HPDE6-E6E7 (cell line): ENCODE results near the gene HUWE1.
"Not testable (repeated sequence)": the region's sequence is repeated elsewhere in the genome, so short reads cannot be mapped to it uniquely, and the experiment has no call there.

Experiments used
- DNase-seq: peaks from one replicate; pipeline ENCODE4 v3.0.0; 2011; ENCODE audit warnings: missing footprints; ENCODE audit errors: extremely low spot score

The HUWE1 gene

GRCh38 chrX:53606456-53606855, 80.1 kb downstream of the HUWE1 start:
- DNase-seq = no peak

DNA sequence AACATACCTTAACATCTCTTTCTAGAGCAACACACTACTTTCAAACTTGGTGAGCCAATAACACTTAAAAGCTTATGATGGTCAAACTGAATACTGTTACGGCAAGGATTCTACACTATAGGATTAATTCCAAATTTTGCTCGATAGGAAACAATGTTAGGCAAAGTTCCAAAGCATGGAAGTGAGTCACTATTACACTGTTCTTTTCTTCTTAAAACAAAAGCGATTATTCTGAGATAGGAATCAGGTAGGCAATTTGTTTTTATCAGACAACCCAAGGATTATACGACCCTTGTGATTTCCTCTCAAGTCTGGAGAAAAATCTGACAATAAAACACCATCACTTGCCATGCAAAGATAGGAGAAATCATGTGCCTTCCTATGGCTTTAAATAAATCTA, 81.5 kb downstream of the HUWE1 start:
- DNase-seq = no peak

- no peak for DNase-seq
Measured at GRCh38 chrX:53599781-53600396, 86.6 kb downstream of the HUWE1 start.

- no peak for DNase-seq
Measured at GRCh38 chrX:53598169-53598568, 88.3 kb downstream of the HUWE1 start.

DNA sequence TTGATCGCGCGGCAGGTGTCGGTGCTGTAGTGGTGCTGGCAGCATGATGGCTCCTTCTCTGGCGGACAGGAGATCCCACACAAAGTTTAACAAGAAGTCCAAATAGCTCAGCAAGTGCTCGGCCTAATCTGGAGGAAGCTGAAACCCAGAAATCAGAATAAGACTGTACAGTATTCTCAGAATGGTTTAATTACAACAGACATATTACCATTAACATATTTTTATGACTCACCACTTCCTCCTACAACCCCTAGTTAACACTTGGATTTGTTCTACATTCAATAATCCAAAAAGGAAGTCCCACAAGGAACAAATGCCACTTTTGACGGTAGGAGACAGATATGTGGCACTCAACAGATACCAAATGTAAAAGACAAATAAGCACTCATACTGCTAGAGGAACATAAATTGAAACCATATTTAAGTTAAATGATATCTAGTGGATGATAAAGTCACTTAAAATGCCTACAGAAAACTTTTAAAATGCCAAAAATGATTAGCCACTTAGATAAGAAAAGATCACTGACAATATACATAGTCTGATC, 91.2 kb downstream of the HUWE1 start:
- DNase-seq = no peak

DNA sequence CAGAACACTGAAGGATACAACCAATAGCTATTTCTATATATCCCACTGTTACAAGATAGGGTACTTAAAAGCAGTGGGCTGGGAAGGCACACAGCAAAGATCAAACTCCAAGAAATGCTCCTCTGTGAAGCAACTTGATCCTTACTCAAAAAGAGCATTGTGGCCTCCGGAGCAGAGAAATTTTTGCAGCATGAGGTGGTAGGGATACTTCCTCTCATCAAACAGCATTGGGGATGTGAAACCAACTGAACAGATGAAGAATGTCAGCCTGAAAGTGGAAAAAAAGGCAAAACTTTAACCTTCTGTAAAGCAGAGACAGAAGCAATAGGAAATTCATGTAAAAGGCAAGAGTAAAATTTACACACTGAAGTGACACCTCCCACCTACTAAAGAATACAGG, 92.2 kb downstream of the HUWE1 start:
- DNase-seq = no peak

- no peak for DNase-seq
Measured at GRCh38 chrX:53587795-53588420, 98.6 kb downstream of the HUWE1 start.

GRCh38 chrX:53584891-53585290, 101.6 kb downstream of the HUWE1 start:
- DNase-seq = no peak

DNA sequence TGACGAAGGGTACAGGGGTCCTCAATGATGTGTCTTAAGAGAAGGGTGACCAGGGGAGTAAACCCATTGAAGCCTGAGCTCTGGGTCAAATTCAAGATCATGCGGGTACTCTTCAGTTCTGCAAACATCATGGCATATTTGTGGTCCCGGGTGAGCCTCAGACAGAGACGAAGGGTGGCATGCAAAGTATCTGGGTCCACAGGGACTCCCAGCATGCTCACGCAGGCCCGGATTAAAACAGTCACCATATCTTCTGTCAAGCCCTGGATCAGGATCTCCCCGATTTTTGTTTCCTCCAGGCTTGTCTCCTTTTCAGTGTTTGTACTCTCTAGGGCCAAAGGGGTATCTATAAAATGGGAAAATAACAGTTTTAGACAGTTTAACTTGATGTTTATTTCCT, 102.9 kb downstream of the HUWE1 start:
- no peak for DNase-seq

DNA sequence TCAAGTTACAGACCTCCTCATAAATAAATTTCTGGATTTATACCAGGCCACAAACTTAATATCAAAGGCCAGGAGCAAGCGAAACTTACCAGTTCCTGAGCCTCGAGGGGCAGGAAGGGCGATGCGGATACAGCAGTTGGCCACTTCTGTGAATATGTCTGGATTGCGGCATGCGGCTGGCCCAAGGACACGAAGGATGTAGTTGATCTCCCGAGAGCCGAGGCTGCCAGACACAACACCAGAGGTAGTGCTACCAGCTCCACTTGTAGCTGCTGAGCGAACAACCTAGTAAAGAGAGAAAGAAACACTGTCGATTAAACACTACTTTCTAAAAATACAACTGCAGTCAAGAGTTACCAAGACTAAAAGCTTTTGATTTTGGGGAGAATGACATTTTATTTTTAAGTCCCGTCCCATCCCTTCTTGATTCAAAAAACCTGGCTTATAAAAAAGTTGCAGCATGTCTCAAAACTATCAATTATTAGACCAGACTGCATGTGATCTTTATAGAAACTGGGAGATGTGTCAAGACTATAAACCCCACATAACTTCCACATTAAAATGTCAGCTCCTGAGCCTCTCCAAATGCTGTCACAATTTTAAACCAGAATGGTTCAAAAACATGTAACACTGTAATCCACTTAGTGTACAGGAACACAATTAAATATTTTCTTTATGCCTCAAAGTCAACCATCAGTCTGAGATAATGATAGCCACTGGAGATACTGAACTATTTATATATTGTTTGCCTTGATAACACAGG, 105.6 kb downstream of the HUWE1 start:
- DNase-seq = no peak

DNA sequence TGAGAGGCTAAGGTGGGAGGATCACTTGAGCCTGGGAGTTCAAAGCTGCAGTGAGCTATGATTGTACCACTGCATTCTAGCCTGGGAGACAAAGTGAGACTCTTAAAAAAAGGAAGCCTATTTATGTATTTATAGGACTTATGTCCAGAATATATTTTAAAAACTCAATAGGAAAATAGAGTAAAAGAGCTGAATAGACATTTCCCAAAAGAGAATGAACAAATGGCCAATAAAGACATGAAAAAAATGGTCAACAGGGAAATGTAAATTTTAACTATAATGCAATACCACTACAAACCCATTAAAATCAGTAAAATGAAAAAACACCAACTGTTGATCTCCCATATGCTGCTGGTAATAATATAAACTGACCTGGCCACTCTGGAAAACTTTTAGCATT, 115.0 kb downstream of the HUWE1 start:
- no peak for DNase-seq

DNA sequence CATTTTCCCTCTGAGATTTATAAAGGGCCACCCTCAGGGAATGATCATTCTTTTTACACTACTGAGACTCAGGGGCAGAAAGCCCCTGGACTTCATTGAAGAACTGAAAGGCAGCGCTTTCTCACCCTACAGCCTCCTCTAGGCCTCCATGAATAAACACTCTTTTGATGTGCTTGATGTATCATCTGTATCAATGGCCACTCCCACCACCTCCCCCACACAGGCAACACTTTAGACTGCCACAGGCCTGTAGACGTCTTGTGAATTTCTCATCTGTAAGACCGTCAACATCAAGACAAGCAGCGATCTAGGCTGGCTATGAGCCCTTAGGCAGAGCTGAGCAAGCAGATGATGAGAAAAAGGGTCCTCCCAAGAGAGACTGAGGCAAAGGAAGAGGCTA, 123.2 kb downstream of the HUWE1 start:
- DNase-seq = no peak

DNA sequence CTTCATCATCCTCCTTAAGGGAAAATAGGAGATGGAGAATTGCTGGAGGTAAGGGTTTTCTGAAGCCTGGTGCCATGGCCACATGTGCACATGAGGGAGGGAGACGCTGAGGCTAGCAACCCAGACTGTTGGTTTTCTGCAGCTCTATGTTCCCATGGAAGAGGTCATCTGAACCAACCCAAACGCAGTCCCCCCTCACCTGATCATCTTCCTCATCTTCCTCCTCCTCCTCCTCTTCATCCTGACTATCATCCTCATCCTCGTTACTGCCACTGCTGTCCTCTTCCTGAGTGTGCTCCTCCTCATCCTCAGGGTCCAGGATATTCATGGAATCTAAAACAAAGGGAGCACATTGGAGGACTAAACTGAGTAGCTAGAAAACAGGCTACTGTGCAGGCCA, 124.6 kb downstream of the HUWE1 start:
- DNase-seq = no peak

- DNase-seq = no peak
Measured at GRCh38 chrX:53558646-53559045, 127.9 kb downstream of the HUWE1 start.

DNA sequence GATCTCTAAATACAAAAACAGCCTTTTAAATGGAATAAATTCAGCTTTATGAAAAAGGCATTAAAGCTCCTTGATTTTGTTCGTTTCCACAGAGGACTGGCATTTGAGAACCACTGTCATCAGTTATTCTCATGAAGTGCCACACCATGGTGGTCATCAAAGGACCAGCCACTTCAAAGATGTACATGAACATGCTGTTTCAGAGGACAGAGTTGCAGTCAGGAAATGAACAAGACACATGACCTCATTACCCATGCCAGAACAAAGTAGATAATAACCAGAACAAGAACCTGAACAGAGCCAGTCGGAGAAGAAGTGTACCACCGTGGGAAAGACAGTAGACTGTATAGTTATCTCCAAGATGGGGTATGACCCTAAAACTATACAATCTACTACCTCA, 129.7 kb downstream of the HUWE1 start:
- no peak for DNase-seq

- DNase-seq = no peak
Measured at GRCh38 chrX:53550756-53551463, 135.6 kb downstream of the HUWE1 start.

- no peak for DNase-seq
Measured at GRCh38 chrX:53547668-53548067, 138.9 kb downstream of the HUWE1 start.

DNA sequence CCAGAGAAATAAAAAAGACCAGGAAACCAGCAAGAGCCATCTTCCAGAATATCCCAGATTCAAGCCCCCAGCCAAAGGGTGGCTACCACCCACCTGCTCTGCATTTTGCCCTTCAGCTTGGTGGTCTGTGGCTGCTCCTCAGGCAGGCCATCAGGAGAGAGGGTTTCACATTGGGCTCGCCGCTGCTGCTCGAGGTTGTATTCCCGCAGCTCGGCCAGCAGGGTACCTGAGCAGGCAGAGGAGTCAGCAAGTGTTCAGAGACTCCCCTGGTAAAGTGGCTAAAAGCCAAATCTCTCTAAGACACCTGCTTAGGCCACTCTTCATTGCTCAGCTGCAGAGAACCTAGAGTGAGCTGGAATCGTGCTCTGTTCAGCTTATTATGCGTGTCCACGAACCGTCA, 141.6 kb downstream of the HUWE1 start:
- DNase-seq = no peak

GRCh38 chrX:53538781-53539180, 147.7 kb downstream of the HUWE1 start:
- DNase-seq = no peak

GRCh38 chrX:53531255-53531966, 155.1 kb downstream of the HUWE1 start:
- DNase-seq = not testable (repeated sequence)

GRCh38 chrX:53526999-53527398, 159.5 kb downstream of the HUWE1 start:
- no peak for DNase-seq

- DNase-seq = no peak
Measured at GRCh38 chrX:53511322-53511721, 175.2 kb downstream of the HUWE1 start.
